WTC11 (cell line): ENCODE data around the gene SLC6A8. TPM values are rescaled to one million over a fixed set of nuclear protein-coding genes. Genes with fewer than 3 reads are reported as not detected.

ENCODE experiments used
- ATAC-seq: fragments of 200-7000 bp; cut with Tn5 transposase; 2 replicates; pipeline ENCODE4 v1.10.0; 2021; ENCODE audit warnings: mild to moderate bottlenecking, moderate library complexity
- CTCF ChIA-PET: fragments of 300-600 bp; sonication (Branson Sonifier 250); formaldehyde crosslinking; loops from one replicate; lab custom pipeline; 2021; ENCODE audit warnings: antibody characterized with exemption; lab: Charles Lee
- POLR2A ChIA-PET: fragments of 350-600 bp; sonication (Branson Sonifier 250); formaldehyde crosslinking; loops from one replicate; lab custom pipeline; 2021; ENCODE audit warnings: antibody characterized with exemption; lab: Charles Lee
- DNase-seq: peaks from one replicate; pipeline ENCODE4 v3.0.0; 2021; ENCODE audit warnings: low spot score
- H3K27ac Mint-ChIP-seq: 2 replicates; pipeline ENCODE4 v1.8.0; 2021; ENCODE audit warnings: mixed read lengths
- H3K27me3 Mint-ChIP-seq: 2 replicates; pipeline ENCODE4 v1.8.0; 2021; ENCODE audit warnings: low read depth, mild to moderate bottlenecking, moderate library complexity, mixed read lengths
- H3K36me3 Mint-ChIP-seq: 2 replicates; pipeline ENCODE4 v1.8.0; 2021; ENCODE audit warnings: mixed read lengths
- H3K4me1 Mint-ChIP-seq: 2 replicates; pipeline ENCODE4 v1.8.0; 2022; ENCODE audit warnings: mixed read lengths
- H3K4me3 Mint-ChIP-seq: 2 replicates; pipeline ENCODE4 v1.8.0; 2021; ENCODE audit warnings: mild to moderate bottlenecking, moderate library complexity, mixed read lengths
- H3K9me3 Mint-ChIP-seq: 2 replicates; pipeline ENCODE4 v1.8.0; 2021; ENCODE audit warnings: mixed read lengths
- AFF4 ChIP-seq: sonication (generic); formaldehyde crosslinking; IDR thresholded peaks from 2 replicates; pipeline ENCODE4 v1.8.1; 2023; ENCODE audit warnings: mild to moderate bottlenecking, missing genetic modification reagents, borderline replicate concordance
- AR ChIP-seq: fragments of 250-450 bp; sonication (Bioruptor Pico); IDR thresholded peaks from 2 replicates; pipeline ENCODE4 v1.9.0; 2021; ENCODE audit warnings: mild to moderate bottlenecking
- ARID4B ChIP-seq: sonication (generic); formaldehyde crosslinking; IDR thresholded peaks from 2 replicates; pipeline ENCODE4 v1.8.0; 2023; ENCODE audit warnings: missing genetic modification reagents, mild to moderate bottlenecking, borderline replicate concordance
- CBFB ChIP-seq: sonication (generic); formaldehyde crosslinking; IDR thresholded peaks from 2 replicates; pipeline ENCODE4 v1.8.1; 2022; ENCODE audit warnings: mild to moderate bottlenecking, low read depth, missing genetic modification reagents
- E2F5 ChIP-seq: sonication (generic); formaldehyde crosslinking; IDR thresholded peaks from 2 replicates; pipeline ENCODE4 v1.8.1; 2022; ENCODE audit warnings: mild to moderate bottlenecking, moderate library complexity, missing genetic modification reagents
- ETV6 ChIP-seq: sonication (generic); formaldehyde crosslinking; IDR thresholded peaks from 2 replicates; pipeline ENCODE4 v1.8.1; 2022; ENCODE audit warnings: mild to moderate bottlenecking, missing genetic modification reagents
- FOXJ3 ChIP-seq: sonication (generic); formaldehyde crosslinking; IDR thresholded peaks from 2 replicates; pipeline ENCODE4 v1.9.0; 2021; ENCODE audit warnings: missing genetic modification reagents, mild to moderate bottlenecking, borderline replicate concordance
- FOXK1 ChIP-seq: sonication (generic); formaldehyde crosslinking; IDR thresholded peaks from 2 replicates; pipeline ENCODE4 v1.8.0; 2022; ENCODE audit warnings: mild to moderate bottlenecking, moderate library complexity, missing genetic modification reagents
- SMAD3 ChIP-seq: sonication (generic); formaldehyde crosslinking; IDR thresholded peaks from 2 replicates; pipeline ENCODE4 v1.8.0; 2022; ENCODE audit warnings: missing genetic modification reagents, mild to moderate bottlenecking, borderline replicate concordance
- SP1 ChIP-seq: sonication (generic); formaldehyde crosslinking; conservative IDR thresholded peaks from 2 replicates; pipeline ENCODE4 v1.8.1; 2022; ENCODE audit warnings: missing genetic modification reagents
- TEAD4 ChIP-seq: sonication (generic); formaldehyde crosslinking; IDR thresholded peaks from 2 replicates; pipeline ENCODE4 v1.8.0; 2022; ENCODE audit warnings: mild to moderate bottlenecking, missing genetic modification reagents
- USF1 ChIP-seq: sonication (generic); formaldehyde crosslinking; IDR thresholded peaks from 2 replicates; pipeline ENCODE4 v1.8.0; 2022; ENCODE audit warnings: mild to moderate bottlenecking, missing genetic modification reagents
- ZBTB21 ChIP-seq: sonication (generic); formaldehyde crosslinking; IDR thresholded peaks from 2 replicates; pipeline ENCODE4 v1.8.1; 2023; ENCODE audit warnings: mild to moderate bottlenecking, missing genetic modification reagents, borderline replicate concordance
- ZMAT4 ChIP-seq: fragments of 250-450 bp; sonication (Bioruptor Pico); IDR thresholded peaks from 2 replicates; pipeline ENCODE4 v1.9.0; 2021; ENCODE audit warnings: mild to moderate bottlenecking
- ZNF138 ChIP-seq: sonication (generic); formaldehyde crosslinking; conservative IDR thresholded peaks from 2 replicates; pipeline ENCODE4 v1.8.1; 2022; ENCODE audit warnings: mild to moderate bottlenecking, moderate library complexity, missing genetic modification reagents
- ZNF416 ChIP-seq: fragments of 250-450 bp; sonication (Bioruptor Pico); IDR thresholded peaks from 2 replicates; pipeline ENCODE4 v1.9.0; 2021; ENCODE audit warnings: mild to moderate bottlenecking, inconsistent platforms
- total RNA-seq: library from RNA; stranded (reverse); gene quantifications from 3 replicates; pipeline ENCODE4 v1.2.3, GENCODE V29; 2021

The SLC6A8 gene
- total RNA-seq, 1 experiment from 2014 or later: 112 TPM

- Mint-ChIP-seq H3K27me3 (no peaks in the 10 kb centered on the region), H3K4me3 (peak within 1 kb of the TSS; percentile 77), H3K4me1 (peaks cover 18% of the 10 kb centered on the region), H3K9me3 (no peaks in the 10 kb centered on the region), H3K36me3 (peaks cover 21% of the 10 kb centered on the region), H3K27ac (0 out of 2 replicates have a peak within 1 kb of the TSS, but pooled peaks have one; percentile 11)
- ATAC-seq (peak; percentile 61), DNase-seq (peak; percentile 83)
- ChIA-PET CTCF (interaction anchor here (0.6 to 1.5 kb wide), 3 partner anchors 15 to 55 kb away, joined by 3 to 4 read pairs (median 3); no protein-coding TSS in a partner anchor), POLR2A (interaction anchor here (0.6 kb wide), 1 partner anchor 792 kb away, joined by 5 read pairs; no protein-coding TSS in a partner anchor)
- TF ChIP-seq SP1: peak; percentile 72
- TF ChIP-seq ZNF138 (CRISPR knock-in tag): no peak
Measured at GRCh38 chrX:153724252-153725038, 36.7 kb downstream of the SLC6A8 start, which contains the start of the genes ABCD1 and BCAP31. Gene ABCD1, plus strand, starts transcription at chrX:153724856. Its CDS starts 411 bp downstream, at chrX:153725267. Gene BCAP31, minus strand, starts transcription at chrX:153724387. Its CDS starts 1,143 bp downstream, at chrX:153723244.

- no peaks in the 10 kb centered on the region for H3K27me3 Mint-ChIP-seq
- H3K9me3 Mint-ChIP-seq: no peaks in the 10 kb centered on the region
Measured at GRCh38 chrX:153725039-153725831, 37.5 kb downstream of the SLC6A8 start.

GRCh38 chrX:153725832-153726285, 38.1 kb downstream of the SLC6A8 start:
- Mint-ChIP-seq H3K4me1 (peaks cover 18% of the 10 kb centered on the region), H3K27ac (no peak overlapping the region), H3K27me3 (no peaks in the 10 kb centered on the region; the same call in 1 of the 2 replicates), H3K36me3 (peaks cover 10% of the 10 kb centered on the region), H3K4me3 (no peak overlapping the region), H3K9me3 (no peaks in the 10 kb centered on the region)
- ChIA-PET CTCF (interaction anchor here (1.1 to 1.8 kb wide), 4 partner anchors 18 to 200 kb away, joined by 3 to 5 read pairs (median 4); partner anchors contain the start of genes ARHGAP4 and SLC6A8), POLR2A (no interaction called here)
- ATAC-seq: no peak
- DNase-seq: no peak
- TF ChIP-seq AFF4 (no peak), ETV6 (CRISPR knock-in tag) (no peak), ARID4B (CRISPR knock-in tag) (no peak), AR (CRISPR knock-in tag) (no peak), FOXK1 (no peak), E2F5 (CRISPR knock-in tag) (no peak), ZNF416 (CRISPR knock-in tag) (no peak)

More at GRCh38 chrX:153725039-153725831, 37.5 kb downstream of the SLC6A8 start:
- DNase-seq (peak; percentile 15), ATAC-seq (no peak; the same call in 1 of the 2 replicates)
- Mint-ChIP-seq H3K36me3 (peaks cover 15% of the 10 kb centered on the region), H3K27ac (no peak overlapping the region), H3K4me1 (peaks cover 18% of the 10 kb centered on the region), H3K4me3 (peak overlapping the region; percentile 24; the same call in 1 of the 2 replicates)
- ChIA-PET CTCF (no interaction called here), POLR2A (no interaction called here)
- no peak for TF ChIP-seq ZBTB21 (CRISPR knock-in tag)
- TF ChIP-seq TEAD4 (CRISPR knock-in tag): no peak
- no peak for TF ChIP-seq CBFB
- no peak for TF ChIP-seq ZMAT4
- no peak for TF ChIP-seq FOXJ3 (CRISPR knock-in tag)
- TF ChIP-seq USF1 (CRISPR knock-in tag): no peak
- TF ChIP-seq SMAD3 (CRISPR knock-in tag): no peak
